CD4-positive, alpha-beta T cell treated with Interleukin-2 at 100 ng/mL for 4 hours (primary cell): ENCODE results near the gene PRSS33.

Source experiments
- DNase-seq: peaks from one replicate; pipeline ENCODE4 v3.0.0-alpha.2; 2020; ENCODE audit warnings: low spot score

Gene PRSS33

GRCh38 chr16:2763173-2763572, 24.2 kb downstream of the PRSS33 start:
- DNase-seq, result no peak

GRCh38 chr16:2762711-2763110, 24.6 kb downstream of the PRSS33 start:
- no peak for DNase-seq

GRCh38 chr16:2761886-2762583, 25.3 kb downstream of the PRSS33 start:
- no peak for DNase-seq

- no peak for DNase-seq
Observed at GRCh38 chr16:2761472-2761871, 25.9 kb downstream of the PRSS33 start.

GRCh38 chr16:2757344-2757743, 30.0 kb downstream of the PRSS33 start:
- DNase-seq, result no peak

GRCh38 chr16:2756288-2757015, 30.9 kb downstream of the PRSS33 start:
- no peak for DNase-seq

GRCh38 chr16:2755158-2755557, 32.2 kb downstream of the PRSS33 start:
- DNase-seq, result no peak

- no peak for DNase-seq
Observed at GRCh38 chr16:2753733-2754020, 33.7 kb downstream of the PRSS33 start.

- no peak for DNase-seq
Observed at GRCh38 chr16:2752850-2753732, 34.3 kb downstream of the PRSS33 start.

GRCh38 chr16:2752035-2752849, 35.1 kb downstream of the PRSS33 start, which contains the start of gene SRRM2:
SRRM2 (plus strand) TSS chr16:2752638; CDS start chr16:2756365, 3,727 bp downstream.
- DNase-seq, result peak; percentile 95

- DNase-seq, result peak; percentile 20
Observed at GRCh38 chr16:2751577-2752034, 35.8 kb downstream of the PRSS33 start.

GRCh38 chr16:2749936-2750335, 37.4 kb downstream of the PRSS33 start:
- no peak for DNase-seq

GRCh38 chr16:2749476-2749875, 37.9 kb downstream of the PRSS33 start:
- DNase-seq, result no peak

GRCh38 chr16:2748757-2749455, 38.5 kb downstream of the PRSS33 start:
- no peak for DNase-seq

- no peak for DNase-seq
Observed at GRCh38 chr16:2745961-2746360, 41.4 kb downstream of the PRSS33 start.

GRCh38 chr16:2745116-2745890, 42.1 kb downstream of the PRSS33 start:
- DNase-seq, result no peak

GRCh38 chr16:2744711-2745110, 42.6 kb downstream of the PRSS33 start:
- no peak for DNase-seq

GRCh38 chr16:2743007-2743810, 44.2 kb downstream of the PRSS33 start:
- no peak for DNase-seq

GRCh38 chr16:2742323-2743006, 44.9 kb downstream of the PRSS33 start:
- DNase-seq, result no peak
